Naive B cell (primary cell): ENCODE results near the gene PSMD7. TPM values are rescaled to one million over a fixed set of nuclear protein-coding genes. Genes with fewer than 3 reads are reported as not detected.
"Not testable (repeated sequence)": the region's sequence is repeated elsewhere in the genome, so short reads cannot be mapped to it uniquely, and the experiment has no call there.

ENCODE experiments used
- ATAC-seq, 2 donors: fragments of 150-1000 bp; cut with Tn5 transposase; 2 replicates each; pipeline ENCODE4 v1.10.0; 2021; ENCODE audit warnings: low read depth in 2 of 2, mild to moderate bottlenecking in 2 of 2, moderate library complexity in 2 of 2
- DNase-seq: peaks from one replicate; pipeline ENCODE4 v3.0.0; 2022
- H3K27ac Mint-ChIP-seq, 6 donors: one replicate each; pipeline ENCODE4 v1.8.0; 2020 to 2022; ENCODE audit warnings: mild to moderate bottlenecking in 6 of 6, mixed read lengths in 6 of 6, moderate library complexity in 5 of 6, inconsistent platforms in 2 of 6
- H3K27me3 Mint-ChIP-seq, 3 donors: one replicate each; pipeline ENCODE4 v1.8.0; 2021 to 2022; ENCODE audit warnings: mixed read lengths in 3 of 3, mild to moderate bottlenecking in 1 of 3
- H3K36me3 Mint-ChIP-seq, 2 donors: one replicate each; pipeline ENCODE4 v1.8.0; 2020 to 2022; ENCODE audit warnings: mixed read lengths in 2 of 2, inconsistent platforms in 1 of 2, mild to moderate bottlenecking in 1 of 2
- H3K4me1 Mint-ChIP-seq, 3 donors: one replicate each; pipeline ENCODE4 v1.8.0; 2020 to 2022; ENCODE audit warnings: mixed read lengths in 3 of 3, inconsistent platforms in 1 of 3, mild to moderate bottlenecking in 1 of 3, moderate library complexity in 1 of 3
- H3K4me3 Mint-ChIP-seq, 8 donors: one replicate each; pipeline ENCODE4 v1.8.0; 2020 to 2022; ENCODE audit warnings: mild to moderate bottlenecking in 8 of 8, mixed read lengths in 8 of 8, moderate library complexity in 8 of 8, inconsistent platforms in 2 of 8
- H3K9me3 Mint-ChIP-seq, 7 donors: one replicate each; pipeline ENCODE4 v1.8.0; 2020 to 2022; ENCODE audit warnings: mixed read lengths in 7 of 7, mild to moderate bottlenecking in 5 of 7, inconsistent platforms in 2 of 7, moderate library complexity in 1 of 7
- polyA plus RNA-seq, 6 donors: library from polyadenylated mRNA; unstranded; fragments of 300-500 nt; fragmentation: Illumina TruSeq; gene quantifications; one replicate each; pipeline ENCODE4 v1.2.3, GENCODE V29; 2021; ENCODE audit warnings: low read depth in 6 of 6

Gene PSMD7
- polyA plus RNA-seq, 6 donors from 2014 or later = 79.8 to 110 (median 84.7) TPM

- not testable (repeated sequence) for H3K27ac Mint-ChIP-seq, H3K9me3 Mint-ChIP-seq, H3K4me1 Mint-ChIP-seq, H3K36me3 Mint-ChIP-seq, H3K4me3 Mint-ChIP-seq, ATAC-seq, H3K27me3 Mint-ChIP-seq, DNase-seq
These were observed 35.9 kb downstream of the PSMD7 start for GRCh38 chr16:74332469-74332868.

GRCh38 chr16:74337506-74337905, 40.9 kb downstream of the PSMD7 start:
- H3K4me1 Mint-ChIP-seq, H3K36me3 Mint-ChIP-seq, H3K27me3 Mint-ChIP-seq, H3K4me3 Mint-ChIP-seq, ATAC-seq, H3K9me3 Mint-ChIP-seq, DNase-seq: not testable (repeated sequence)
- H3K27ac Mint-ChIP-seq = peak overlapping the region in 1 of 6 donors; percentile 15

GRCh38 chr16:74339226-74339625, 42.6 kb downstream of the PSMD7 start:
- H3K36me3 Mint-ChIP-seq, H3K4me1 Mint-ChIP-seq, H3K27me3 Mint-ChIP-seq, H3K4me3 Mint-ChIP-seq, H3K9me3 Mint-ChIP-seq, DNase-seq, ATAC-seq: not testable (repeated sequence)
- peak overlapping the region in 1 of 6 donors; percentile 28 for H3K27ac Mint-ChIP-seq

DNA sequence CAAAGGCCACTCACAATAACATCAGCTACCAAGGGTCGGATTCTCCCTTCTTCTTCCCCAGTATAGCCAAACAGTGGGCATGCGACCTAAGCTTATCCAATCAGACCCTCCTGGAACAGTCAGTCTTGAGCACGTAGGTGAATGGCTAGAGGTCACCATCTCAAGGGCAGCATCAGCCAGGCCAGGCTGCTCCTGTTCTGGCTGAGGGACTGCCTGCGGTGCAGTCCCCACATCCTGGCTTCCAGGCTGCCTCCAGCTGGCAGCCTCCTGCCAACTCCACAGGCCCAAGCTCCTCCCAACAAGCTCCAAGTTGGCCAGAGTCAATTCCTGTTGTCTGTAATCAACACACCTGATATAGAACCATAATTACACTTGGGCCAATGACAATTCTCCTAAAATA, 56.4 kb downstream of the PSMD7 start:
- not testable (repeated sequence) for H3K36me3 Mint-ChIP-seq, H3K27me3 Mint-ChIP-seq, ATAC-seq, H3K4me3 Mint-ChIP-seq, H3K27ac Mint-ChIP-seq, DNase-seq, H3K4me1 Mint-ChIP-seq, H3K9me3 Mint-ChIP-seq

Other genes with a start within 250 kb of the PSMD7 start
- 1 to 10 TPM in 1 of 6 donors, under 1 TPM in 1, not detected in 4; 0.33 to 1.3 TPM for gene NPIPB15, start 79.5 kb downstream of the PSMD7 start, polyA plus RNA-seq
- gene CLEC18B, start 124.7 kb downstream of the PSMD7 start, polyA plus RNA-seq = not detected